HepG2 (cell line): Measurements from ENCODE around the gene ZNF264.
"Not testable (repeated sequence)": the region's sequence is repeated elsewhere in the genome, so short reads cannot be mapped to it uniquely, and the experiment has no call there.

Source experiments
- ZFP36 ChIP-seq: fragments of 150-350 bp; IDR thresholded peaks from 2 replicates; pipeline ENCODE4 v1.6.1; 2018; ENCODE audit warnings: borderline replicate concordance, low read length, low read depth; ENCODE audit not compliant: partially characterized antibody
- ZNF24 ChIP-seq: fragments of 450-650 bp; IDR thresholded peaks from 2 replicates; pipeline ENCODE4 v1.6.1; 2017; ENCODE audit warnings: antibody characterized with exemption, mild to moderate bottlenecking
- ZNF260 ChIP-seq: sonication (generic); formaldehyde crosslinking; IDR thresholded peaks from 2 replicates; pipeline ENCODE4 v1.4.0; 2020; ENCODE audit warnings: missing genetic modification reagents, low read depth, mild to moderate bottlenecking, borderline replicate concordance
- TF ChIP-seq, protein P1 (sequence below): sonication (generic); formaldehyde crosslinking; IDR thresholded peaks from 2 replicates; pipeline ENCODE4 v1.5.0; 2020; ENCODE audit warnings: mild to moderate bottlenecking, missing genetic modification reagents, moderate library complexity

DNA sequence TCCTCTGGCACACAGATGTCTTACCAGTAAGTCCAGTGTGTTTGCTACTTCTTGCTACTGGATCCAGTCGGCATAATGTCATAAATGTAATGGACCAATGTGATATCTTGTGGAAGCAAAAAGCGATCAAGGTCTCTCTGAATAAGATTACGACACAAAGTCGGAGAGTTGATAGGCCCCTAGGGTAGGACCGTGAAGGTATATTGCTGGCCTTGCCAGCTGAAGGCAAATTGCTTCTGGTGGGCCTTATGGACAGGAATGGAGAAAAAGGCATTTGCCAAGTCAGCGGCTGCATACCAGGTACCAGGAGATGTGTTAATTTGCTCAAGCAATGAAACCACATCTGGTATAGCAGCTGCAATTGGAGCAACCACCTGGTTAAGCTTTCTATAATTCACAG is 6.6 kb downstream of the ZNF264 start:
- TF ChIP-seq ZNF24; ZNF260 (CRISPR knock-in tag); ZFP36: not testable (repeated sequence)
- TF ChIP-seq, protein P1, sequence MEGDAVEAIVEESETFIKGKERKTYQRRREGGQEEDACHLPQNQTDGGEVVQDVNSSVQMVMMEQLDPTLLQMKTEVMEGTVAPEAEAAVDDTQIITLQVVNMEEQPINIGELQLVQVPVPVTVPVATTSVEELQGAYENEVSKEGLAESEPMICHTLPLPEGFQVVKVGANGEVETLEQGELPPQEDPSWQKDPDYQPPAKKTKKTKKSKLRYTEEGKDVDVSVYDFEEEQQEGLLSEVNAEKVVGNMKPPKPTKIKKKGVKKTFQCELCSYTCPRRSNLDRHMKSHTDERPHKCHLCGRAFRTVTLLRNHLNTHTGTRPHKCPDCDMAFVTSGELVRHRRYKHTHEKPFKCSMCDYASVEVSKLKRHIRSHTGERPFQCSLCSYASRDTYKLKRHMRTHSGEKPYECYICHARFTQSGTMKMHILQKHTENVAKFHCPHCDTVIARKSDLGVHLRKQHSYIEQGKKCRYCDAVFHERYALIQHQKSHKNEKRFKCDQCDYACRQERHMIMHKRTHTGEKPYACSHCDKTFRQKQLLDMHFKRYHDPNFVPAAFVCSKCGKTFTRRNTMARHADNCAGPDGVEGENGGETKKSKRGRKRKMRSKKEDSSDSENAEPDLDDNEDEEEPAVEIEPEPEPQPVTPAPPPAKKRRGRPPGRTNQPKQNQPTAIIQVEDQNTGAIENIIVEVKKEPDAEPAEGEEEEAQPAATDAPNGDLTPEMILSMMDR (CRISPR knock-in tag): not testable (repeated sequence)
